Bronchial epithelial cell (primary cell): ENCODE measurements around the gene MAN1C1. TPM values are rescaled to one million over a fixed set of nuclear protein-coding genes. Genes with fewer than 3 reads are reported as not detected.
A peak's percentile ranks its signal among the peaks of the same experiment; 100 is the strongest.

Source experiments
- DNase-seq: peaks from one replicate; pipeline ENCODE4 v3.0.0-alpha.2; 2010; ENCODE audit warnings: low read depth
- FAIRE-seq: peaks from 2 replicates; lab custom pipeline; 2011; peaks lifted over from hg19 to GRCh38; lab: Jason Lieb, UNC
- H3K27me3 ChIP-seq: 2 replicates; pipeline ENCODE4 v1.5.1; 2011; ENCODE audit warnings: low read length; ENCODE audit not compliant: control insufficient read depth, insufficient read depth
- H3K36me3 ChIP-seq: 2 replicates; pipeline ENCODE4 v1.5.1; 2011; ENCODE audit warnings: low read length; ENCODE audit not compliant: control insufficient read depth, insufficient read depth
- H3K4me3 ChIP-seq: 2 replicates; pipeline ENCODE4 v1.5.1; 2011; ENCODE audit warnings: mild to moderate bottlenecking, low read depth, low read length, control low read depth
- total RNA-seq: library from RNA; depleted of rRNA; stranded (reverse); fragments of >200 nt; gene quantifications from 2 replicates; pipeline ENCODE4 v1.2.1, GENCODE V29; 2014
- TF ChIP-seq, protein P1 (sequence below): IDR thresholded peaks from 2 replicates; pipeline ENCODE4 v1.5.1; 2011; ENCODE audit warnings: mild to moderate bottlenecking, moderate library complexity, low read length, control low read depth, inconsistent platforms; ENCODE audit not compliant: insufficient read depth, severe bottlenecking

MAN1C1 gene
- total RNA-seq, 1 donor from 2014 or later: under 0.01 TPM

DNA sequence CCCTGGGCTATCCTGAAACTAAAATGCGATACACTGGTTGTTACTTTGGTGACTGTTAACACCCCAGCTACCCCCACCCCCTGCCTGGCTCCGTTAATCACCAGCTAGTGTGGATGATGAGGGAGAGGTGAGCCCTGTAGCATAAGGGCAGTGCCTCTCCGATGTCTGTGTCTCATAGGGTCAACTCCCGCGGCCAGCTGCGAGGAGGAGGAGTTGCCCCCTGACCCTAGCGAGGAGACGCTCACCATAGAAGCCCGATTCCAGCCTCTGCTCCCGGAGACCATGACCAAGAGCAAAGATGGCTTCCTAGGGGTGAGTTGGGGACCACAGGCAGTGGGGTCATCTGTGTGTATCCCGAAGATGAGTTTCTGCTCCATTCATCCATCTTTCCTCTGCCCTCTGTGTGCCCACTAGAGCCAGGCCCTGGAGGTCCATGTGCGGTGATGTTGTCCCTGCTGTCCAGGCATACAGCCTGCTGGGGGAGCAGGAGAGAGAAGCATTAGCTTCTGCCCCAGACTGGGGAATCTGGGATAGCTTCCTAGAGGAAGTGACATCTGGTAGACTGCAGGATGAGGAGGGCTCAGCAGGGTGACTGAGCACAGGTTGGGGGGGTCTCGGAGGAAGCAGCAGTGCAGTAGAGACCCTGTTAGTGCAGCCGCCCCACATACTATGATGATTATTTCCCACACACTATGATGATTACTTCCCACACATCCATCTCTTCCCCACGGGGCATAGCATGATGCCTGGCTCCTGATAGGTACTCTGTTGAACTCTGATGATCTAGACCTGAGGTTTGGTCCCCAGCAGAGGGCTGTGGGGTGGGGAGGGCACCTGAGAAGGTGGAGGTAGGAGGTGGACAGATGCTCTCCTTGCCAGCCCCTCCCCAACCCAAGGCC lies 188.6 kb downstream of the MAN1C1 start:
- FAIRE-seq: no peak

GRCh38 chr1:25805863-25806225 lies 189.3 kb downstream of the MAN1C1 start:
- Histone ChIP-seq H3K27me3 (no peaks in the 10 kb centered on the region), H3K4me3 (no peak overlapping the region), H3K36me3 (peaks cover 22% of the 10 kb centered on the region)
- DNase-seq (no peak), FAIRE-seq (no peak)
- TF ChIP-seq, protein P1, sequence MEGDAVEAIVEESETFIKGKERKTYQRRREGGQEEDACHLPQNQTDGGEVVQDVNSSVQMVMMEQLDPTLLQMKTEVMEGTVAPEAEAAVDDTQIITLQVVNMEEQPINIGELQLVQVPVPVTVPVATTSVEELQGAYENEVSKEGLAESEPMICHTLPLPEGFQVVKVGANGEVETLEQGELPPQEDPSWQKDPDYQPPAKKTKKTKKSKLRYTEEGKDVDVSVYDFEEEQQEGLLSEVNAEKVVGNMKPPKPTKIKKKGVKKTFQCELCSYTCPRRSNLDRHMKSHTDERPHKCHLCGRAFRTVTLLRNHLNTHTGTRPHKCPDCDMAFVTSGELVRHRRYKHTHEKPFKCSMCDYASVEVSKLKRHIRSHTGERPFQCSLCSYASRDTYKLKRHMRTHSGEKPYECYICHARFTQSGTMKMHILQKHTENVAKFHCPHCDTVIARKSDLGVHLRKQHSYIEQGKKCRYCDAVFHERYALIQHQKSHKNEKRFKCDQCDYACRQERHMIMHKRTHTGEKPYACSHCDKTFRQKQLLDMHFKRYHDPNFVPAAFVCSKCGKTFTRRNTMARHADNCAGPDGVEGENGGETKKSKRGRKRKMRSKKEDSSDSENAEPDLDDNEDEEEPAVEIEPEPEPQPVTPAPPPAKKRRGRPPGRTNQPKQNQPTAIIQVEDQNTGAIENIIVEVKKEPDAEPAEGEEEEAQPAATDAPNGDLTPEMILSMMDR: no peak

More for the DNA sequence above, 188.6 kb downstream of the MAN1C1 start:
- H3K4me3 ChIP-seq: no peak overlapping the region
- no peaks in the 10 kb centered on the region for H3K27me3 ChIP-seq
- peaks cover 21% of the 10 kb centered on the region for H3K36me3 ChIP-seq
- TF ChIP-seq, protein P1: no peak
- DNase-seq: no peak

- no peaks in the 10 kb centered on the region for H3K27me3 ChIP-seq
- TF ChIP-seq, protein P1: no peak
- H3K4me3 ChIP-seq: no peak overlapping the region
- FAIRE-seq: no peak
- H3K36me3 ChIP-seq: peaks cover 22% of the 10 kb centered on the region
- DNase-seq: no peak
Observed at GRCh38 chr1:25806418-25806817, 189.8 kb downstream of the MAN1C1 start.

- TF ChIP-seq, protein P1: no peak
- peak; percentile 52 for FAIRE-seq
- peaks cover 28% of the 10 kb centered on the region for H3K36me3 ChIP-seq
Observed at GRCh38 chr1:25807480-25808390, 191.1 kb downstream of the MAN1C1 start.

GRCh38 chr1:25808481-25809244 lies 192.1 kb downstream of the MAN1C1 start:
- Histone ChIP-seq H3K36me3 (peaks cover 28% of the 10 kb centered on the region), H3K4me3 (no peak overlapping the region), H3K27me3 (no peaks in the 10 kb centered on the region)
- TF ChIP-seq, protein P1: no peak
- FAIRE-seq: no peak
- DNase-seq: no peak

More at GRCh38 chr1:25807480-25808390, 191.1 kb downstream of the MAN1C1 start:
- Histone ChIP-seq H3K4me3 (no peak overlapping the region), H3K27me3 (no peaks in the 10 kb centered on the region)
- DNase-seq: no peak
